HepG2 (cell line): ENCODE data around the gene IQGAP2.

Source experiments
- TGIF2 ChIP-seq: IDR thresholded peaks from 2 replicates; pipeline ENCODE4 v1.6.1; 2016; ENCODE audit warnings: control low read depth, missing compliant biosample characterization
- ZNF274 ChIP-seq: sonication (generic); formaldehyde crosslinking; IDR thresholded peaks from 2 replicates; pipeline ENCODE4 v1.5.1; 2020; ENCODE audit warnings: mild to moderate bottlenecking, missing genetic modification reagents
- TF ChIP-seq, protein P1 (sequence below): sonication (generic); formaldehyde crosslinking; IDR thresholded peaks from 2 replicates; pipeline ENCODE4 v1.5.0; 2020; ENCODE audit warnings: mild to moderate bottlenecking, missing genetic modification reagents, moderate library complexity

DNA sequence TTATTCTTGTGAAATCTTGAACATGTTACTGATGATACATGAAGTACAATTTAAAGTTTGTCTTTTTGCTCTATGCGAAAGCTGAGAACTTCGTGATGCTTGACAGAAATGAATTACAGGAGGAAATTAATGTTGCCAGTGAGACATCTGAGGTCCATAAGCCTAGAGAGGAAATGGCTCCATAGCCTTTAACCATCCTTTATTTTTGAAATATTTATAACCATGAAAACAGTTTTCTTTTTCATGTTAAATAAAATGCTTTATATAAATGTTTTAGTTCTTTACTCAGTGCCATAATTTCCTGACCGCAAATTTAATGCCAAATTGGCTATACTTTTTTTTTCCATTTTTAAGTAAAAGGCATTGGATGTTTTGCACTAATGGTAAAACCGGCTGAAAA lies 191.0 kb downstream of the IQGAP2 start:
- TF ChIP-seq, protein P1, sequence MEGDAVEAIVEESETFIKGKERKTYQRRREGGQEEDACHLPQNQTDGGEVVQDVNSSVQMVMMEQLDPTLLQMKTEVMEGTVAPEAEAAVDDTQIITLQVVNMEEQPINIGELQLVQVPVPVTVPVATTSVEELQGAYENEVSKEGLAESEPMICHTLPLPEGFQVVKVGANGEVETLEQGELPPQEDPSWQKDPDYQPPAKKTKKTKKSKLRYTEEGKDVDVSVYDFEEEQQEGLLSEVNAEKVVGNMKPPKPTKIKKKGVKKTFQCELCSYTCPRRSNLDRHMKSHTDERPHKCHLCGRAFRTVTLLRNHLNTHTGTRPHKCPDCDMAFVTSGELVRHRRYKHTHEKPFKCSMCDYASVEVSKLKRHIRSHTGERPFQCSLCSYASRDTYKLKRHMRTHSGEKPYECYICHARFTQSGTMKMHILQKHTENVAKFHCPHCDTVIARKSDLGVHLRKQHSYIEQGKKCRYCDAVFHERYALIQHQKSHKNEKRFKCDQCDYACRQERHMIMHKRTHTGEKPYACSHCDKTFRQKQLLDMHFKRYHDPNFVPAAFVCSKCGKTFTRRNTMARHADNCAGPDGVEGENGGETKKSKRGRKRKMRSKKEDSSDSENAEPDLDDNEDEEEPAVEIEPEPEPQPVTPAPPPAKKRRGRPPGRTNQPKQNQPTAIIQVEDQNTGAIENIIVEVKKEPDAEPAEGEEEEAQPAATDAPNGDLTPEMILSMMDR (CRISPR knock-in tag), result no peak
- TF ChIP-seq ZNF274 (CRISPR knock-in tag) (no peak), TGIF2 (no peak)
